PC-9 (cell line): ENCODE data around the gene ATRN. TPM values are rescaled to one million over a fixed set of nuclear protein-coding genes. Genes with fewer than 3 reads are reported as not detected.
"Not testable (repeated sequence)": the region's sequence is repeated elsewhere in the genome, so short reads cannot be mapped to it uniquely, and the experiment has no call there.

Experiments
- BruUV-seq: library from RNA; stranded (reverse); fragments of 400-500 nt; replicated peaks from 2 replicates; lab custom pipeline; 2021; lab: Mats Ljungman, UMichigan
- CTCF ChIA-PET: fragments of 300-600 bp; sonication (Branson Sonifier 250); formaldehyde crosslinking; loops from one replicate; lab custom pipeline; 2022; ENCODE audit warnings: antibody characterized with exemption; lab: Charles Lee
- POLR2A ChIA-PET: fragments of 300-600 bp; sonication (Branson Sonifier 250); formaldehyde crosslinking; loops from one replicate; lab custom pipeline; 2022; ENCODE audit warnings: antibody characterized with exemption; ENCODE audit not compliant: unreplicated experiment; lab: Charles Lee
- DNase-seq, 2 experiments: peaks; one replicate each; pipeline versions ENCODE4 v3.0.0 to v3.0.0-alpha.2; 2015 to 2022; ENCODE audit warnings: mixed read lengths in 1 of 2
- H2AFZ ChIP-seq: fragments of 200-600 bp; sonication (generic); 2 replicates; pipeline ENCODE4 v1.8.1; 2017; ENCODE audit warnings: antibody characterized with exemption
- H3F3A ChIP-seq: fragments of 200-600 bp; sonication (generic); 2 replicates; pipeline ENCODE4 v1.8.1; 2017; ENCODE audit warnings: antibody characterized with exemption, mild to moderate bottlenecking, low read depth; ENCODE audit not compliant: insufficient read depth
- H3K27ac ChIP-seq: fragments of 200-600 bp; sonication (generic); 2 replicates; pipeline ENCODE4 v1.6.1; 2016; ENCODE audit warnings: mixed run types
- H3K27me3 ChIP-seq: fragments of 200-600 bp; sonication (generic); 2 replicates; pipeline ENCODE4 v1.6.1; 2016; ENCODE audit warnings: low read depth, mixed run types; ENCODE audit not compliant: insufficient read depth
- H3K36me3 ChIP-seq: fragments of 200-600 bp; sonication (generic); 2 replicates; pipeline ENCODE4 v1.6.1; 2016; ENCODE audit warnings: low read depth, mixed run types
- H3K4me1 ChIP-seq: fragments of 200-600 bp; sonication (generic); replicated peaks from 2 replicates; pipeline ENCODE4 v1.6.1; 2016; ENCODE audit warnings: mixed run types; ENCODE audit not compliant: insufficient read depth
- H3K4me2 ChIP-seq: fragments of 200-600 bp; sonication (generic); 2 replicates; pipeline ENCODE4 v1.6.1; 2017; ENCODE audit warnings: mixed run types
- H3K4me3 ChIP-seq: fragments of 200-600 bp; sonication (generic); 2 replicates; pipeline ENCODE4 v1.6.1; 2016; ENCODE audit warnings: mixed run types
- H3K79me2 ChIP-seq: fragments of 200-600 bp; sonication (generic); 2 replicates; pipeline ENCODE4 v1.6.1; 2017; ENCODE audit warnings: low read depth, mixed run types
- H3K9me2 ChIP-seq: fragments of 200-600 bp; sonication (generic); 2 replicates; pipeline ENCODE4 v1.8.1; 2017; ENCODE audit warnings: mild to moderate bottlenecking; ENCODE audit not compliant: insufficient read depth
- H3K9me3 ChIP-seq: fragments of 200-600 bp; sonication (generic); 2 replicates; pipeline ENCODE4 v1.8.1; 2016; ENCODE audit warnings: low read depth; ENCODE audit not compliant: insufficient read depth
- H4K20me1 ChIP-seq: fragments of 200-600 bp; sonication (generic); 2 replicates; pipeline ENCODE4 v1.8.1; 2017; ENCODE audit not compliant: insufficient read depth
- EZH2 ChIP-seq: fragments of 200-600 bp; sonication (generic); IDR thresholded peaks from 2 replicates; pipeline ENCODE4 v1.8.0; 2017; ENCODE audit warnings: antibody characterized with exemption, low read depth
- intact Hi-C: fragments of 100-400 bp; cut with micrococcal nuclease; formaldehyde crosslinking; loops from one replicate; pipeline ENCODE4 v1.10.0; 2022; ENCODE audit not compliant: unreplicated experiment
- total RNA-seq: library from RNA; stranded (reverse); gene quantifications from 2 replicates; pipeline ENCODE4 v1.2.3, GENCODE V29; 2021
- TF ChIP-seq, protein P1 (sequence below): fragments of 200-600 bp; sonication (generic); conservative IDR thresholded peaks from 2 replicates; pipeline ENCODE4 v1.6.1; 2017; ENCODE audit warnings: mixed run types, antibody characterized with exemption, mild to moderate bottlenecking, moderate library complexity

Gene ATRN
- total RNA-seq, 1 experiment from 2014 or later: 34.9 TPM

GRCh38 chr20:3515379-3516170, 44.8 kb downstream of the ATRN start:
- Histone ChIP-seq H3K79me2 (no peaks in the 10 kb centered on the region; the same call in 1 of the 2 replicates), H3K9me3 (no peaks in the 10 kb centered on the region), H3F3A (no peaks in the 10 kb centered on the region), H3K4me1 (no peaks in the 10 kb centered on the region), H3K36me3 (no peaks in the 10 kb centered on the region), H3K4me3 (no peak overlapping the region), H3K9me2 (no peaks in the 10 kb centered on the region), H4K20me1 (no peaks in the 10 kb centered on the region), H3K27me3 (no peaks in the 10 kb centered on the region), H3K27ac (no peak overlapping the region), H2AFZ (no peak overlapping the region), H3K4me2 (no peak overlapping the region)
- intact Hi-C loops: no loop called here
- no peak for DNase-seq
- CTCF ChIA-PET: no interaction called here
- BruUV-seq: no TSS peak
- TF ChIP-seq EZH2: no peak
- TF ChIP-seq, protein P1, sequence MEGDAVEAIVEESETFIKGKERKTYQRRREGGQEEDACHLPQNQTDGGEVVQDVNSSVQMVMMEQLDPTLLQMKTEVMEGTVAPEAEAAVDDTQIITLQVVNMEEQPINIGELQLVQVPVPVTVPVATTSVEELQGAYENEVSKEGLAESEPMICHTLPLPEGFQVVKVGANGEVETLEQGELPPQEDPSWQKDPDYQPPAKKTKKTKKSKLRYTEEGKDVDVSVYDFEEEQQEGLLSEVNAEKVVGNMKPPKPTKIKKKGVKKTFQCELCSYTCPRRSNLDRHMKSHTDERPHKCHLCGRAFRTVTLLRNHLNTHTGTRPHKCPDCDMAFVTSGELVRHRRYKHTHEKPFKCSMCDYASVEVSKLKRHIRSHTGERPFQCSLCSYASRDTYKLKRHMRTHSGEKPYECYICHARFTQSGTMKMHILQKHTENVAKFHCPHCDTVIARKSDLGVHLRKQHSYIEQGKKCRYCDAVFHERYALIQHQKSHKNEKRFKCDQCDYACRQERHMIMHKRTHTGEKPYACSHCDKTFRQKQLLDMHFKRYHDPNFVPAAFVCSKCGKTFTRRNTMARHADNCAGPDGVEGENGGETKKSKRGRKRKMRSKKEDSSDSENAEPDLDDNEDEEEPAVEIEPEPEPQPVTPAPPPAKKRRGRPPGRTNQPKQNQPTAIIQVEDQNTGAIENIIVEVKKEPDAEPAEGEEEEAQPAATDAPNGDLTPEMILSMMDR: no peak
- POLR2A ChIA-PET: interaction anchor here (0.6 kb wide), 1 partner anchor 43 kb away, joined by 3 read pairs; no protein-coding TSS in a partner anchor

- no TSS peak for BruUV-seq
- H3K27ac ChIP-seq: no peak overlapping the region
- no peaks in the 10 kb centered on the region; the same call in 1 of the 2 replicates for H3K9me3 ChIP-seq
- H3F3A ChIP-seq: no peaks in the 10 kb centered on the region
- no peak overlapping the region for H3K4me3 ChIP-seq
- H3K36me3 ChIP-seq: no peaks in the 10 kb centered on the region
- no peak overlapping the region for H2AFZ ChIP-seq
- no peak for TF ChIP-seq EZH2
- TF ChIP-seq, protein P1: no peak
- intact Hi-C loops: no loop called here
- no peaks in the 10 kb centered on the region for H3K27me3 ChIP-seq
- H3K79me2 ChIP-seq: no peaks in the 10 kb centered on the region
- H3K4me1 ChIP-seq: no peaks in the 10 kb centered on the region
- CTCF ChIA-PET: no interaction called here
- no peaks in the 10 kb centered on the region for H3K9me2 ChIP-seq
- no peak overlapping the region for H3K4me2 ChIP-seq
- POLR2A ChIA-PET: no interaction called here
- no peak for DNase-seq
- H4K20me1 ChIP-seq: no peaks in the 10 kb centered on the region
Measured at GRCh38 chr20:3521852-3522740, 51.3 kb downstream of the ATRN start.

DNA sequence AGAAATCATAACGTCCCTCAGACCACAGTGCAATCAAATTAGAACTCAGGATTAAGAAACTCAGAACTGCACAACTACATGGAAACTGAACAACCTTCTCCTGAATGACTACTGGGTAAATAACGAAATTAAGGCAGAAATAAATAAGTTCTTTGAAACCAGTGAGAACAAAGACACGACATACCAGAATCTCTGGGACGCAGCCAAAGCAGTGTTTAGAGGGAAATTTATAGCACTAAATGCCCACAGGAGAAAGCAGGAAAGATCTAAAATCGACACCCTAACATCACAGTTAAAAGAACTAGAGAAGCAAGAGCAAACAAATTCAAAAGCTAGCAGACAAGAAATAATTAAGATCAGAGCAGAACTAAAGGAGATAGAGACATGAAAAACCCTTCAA, 53.9 kb downstream of the ATRN start:
- H3K36me3 ChIP-seq, H4K20me1 ChIP-seq, CTCF ChIA-PET, H3K4me2 ChIP-seq, H3K4me3 ChIP-seq, H3K27me3 ChIP-seq, H3K9me2 ChIP-seq, H2AFZ ChIP-seq, BruUV-seq, H3K79me2 ChIP-seq, H3K9me3 ChIP-seq, H3K27ac ChIP-seq, H3F3A ChIP-seq, H3K4me1 ChIP-seq, DNase-seq, intact Hi-C loops: not testable (repeated sequence)
- POLR2A ChIA-PET: interaction anchor here (0.7 kb wide), 1 partner anchor 433 kb away, joined by 4 read pairs; no protein-coding TSS in a partner anchor
